ENCODE results near the gene DAZAP1. TPM values are rescaled to one million over a fixed set of nuclear protein-coding genes. Genes with fewer than 3 reads are reported as not detected.

The DAZAP1 gene
- polyA plus RNA-seq, 1 of the 3 experiments (the other 2 are of a cell fraction): 54.3 TPM

DNA sequence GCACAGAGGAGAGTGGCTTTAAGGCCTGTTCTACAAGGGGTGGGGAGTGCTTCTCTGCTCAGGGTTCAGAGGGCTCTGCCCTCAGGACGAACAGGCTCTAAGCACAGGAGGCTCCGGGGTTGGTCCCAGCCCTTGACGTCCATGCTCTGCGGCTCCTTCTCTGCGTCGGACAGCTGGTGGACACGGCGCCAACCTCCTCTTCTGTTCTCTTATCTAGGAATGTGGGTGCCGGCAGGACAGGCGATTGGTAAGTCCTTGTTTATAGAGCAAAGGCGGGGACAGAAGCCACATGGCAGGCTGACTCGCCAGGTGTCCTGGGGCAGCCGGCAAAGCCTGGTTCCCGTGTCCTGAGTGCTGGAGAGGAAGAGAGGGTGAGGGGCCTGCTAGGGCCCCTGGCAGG is 22.4 kb downstream of the DAZAP1 start:
- H3K27me3 ChIP-seq (ENCODE audit: insufficient read depth): no peaks in the 10 kb centered on the region
- H2AFZ ChIP-seq (ENCODE audit: low read depth): no peak overlapping the region
- H3K79me2 ChIP-seq (ENCODE audit: insufficient read depth): peaks cover 21% of the 10 kb centered on the region
- WGBS (ENCODE audit: low lambda C conversion rate): 92% methylated on average over 11 of the region's 14 CpGs
- no peak overlapping the region for H3K9ac ChIP-seq
- POLR2A ChIA-PET: no interaction called here
- TF ChIP-seq SIN3A (IDR thresholded peaks at IDR 0.05; ENCODE audit: borderline replicate concordance, low read depth, low read length) (no peak), FOXM1 (IDR thresholded peaks at IDR 0.05; ENCODE audit: low read depth) (no peak), RXRA (IDR thresholded peaks at IDR 0.05; ENCODE audit: borderline replicate concordance, low read depth) (no peak), POLR2AphosphoS5 (IDR thresholded peaks at IDR 0.05; ENCODE audit: low read depth, low read length) (no peak), NFIC (IDR thresholded peaks at IDR 0.05; ENCODE audit: borderline replicate concordance) (no peak), ELF1 (IDR thresholded peaks at IDR 0.05) (no peak), RCOR1 (IDR thresholded peaks at IDR 0.05; ENCODE audit: low read length) (no peak), EP300 (IDR thresholded peaks at IDR 0.05; ENCODE audit: borderline replicate concordance in 1 of 2, low read depth in 1 of 2, low read length in 1 of 2) (no peak), YY1 (IDR thresholded peaks at IDR 0.05; ENCODE audit: low read depth) (no peak), RFX5 (IDR thresholded peaks at IDR 0.05; ENCODE audit: low read length) (no peak)
- TF ChIP-seq, protein P1, sequence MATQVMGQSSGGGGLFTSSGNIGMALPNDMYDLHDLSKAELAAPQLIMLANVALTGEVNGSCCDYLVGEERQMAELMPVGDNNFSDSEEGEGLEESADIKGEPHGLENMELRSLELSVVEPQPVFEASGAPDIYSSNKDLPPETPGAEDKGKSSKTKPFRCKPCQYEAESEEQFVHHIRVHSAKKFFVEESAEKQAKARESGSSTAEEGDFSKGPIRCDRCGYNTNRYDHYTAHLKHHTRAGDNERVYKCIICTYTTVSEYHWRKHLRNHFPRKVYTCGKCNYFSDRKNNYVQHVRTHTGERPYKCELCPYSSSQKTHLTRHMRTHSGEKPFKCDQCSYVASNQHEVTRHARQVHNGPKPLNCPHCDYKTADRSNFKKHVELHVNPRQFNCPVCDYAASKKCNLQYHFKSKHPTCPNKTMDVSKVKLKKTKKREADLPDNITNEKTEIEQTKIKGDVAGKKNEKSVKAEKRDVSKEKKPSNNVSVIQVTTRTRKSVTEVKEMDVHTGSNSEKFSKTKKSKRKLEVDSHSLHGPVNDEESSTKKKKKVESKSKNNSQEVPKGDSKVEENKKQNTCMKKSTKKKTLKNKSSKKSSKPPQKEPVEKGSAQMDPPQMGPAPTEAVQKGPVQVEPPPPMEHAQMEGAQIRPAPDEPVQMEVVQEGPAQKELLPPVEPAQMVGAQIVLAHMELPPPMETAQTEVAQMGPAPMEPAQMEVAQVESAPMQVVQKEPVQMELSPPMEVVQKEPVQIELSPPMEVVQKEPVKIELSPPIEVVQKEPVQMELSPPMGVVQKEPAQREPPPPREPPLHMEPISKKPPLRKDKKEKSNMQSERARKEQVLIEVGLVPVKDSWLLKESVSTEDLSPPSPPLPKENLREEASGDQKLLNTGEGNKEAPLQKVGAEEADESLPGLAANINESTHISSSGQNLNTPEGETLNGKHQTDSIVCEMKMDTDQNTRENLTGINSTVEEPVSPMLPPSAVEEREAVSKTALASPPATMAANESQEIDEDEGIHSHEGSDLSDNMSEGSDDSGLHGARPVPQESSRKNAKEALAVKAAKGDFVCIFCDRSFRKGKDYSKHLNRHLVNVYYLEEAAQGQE (IDR thresholded peaks at IDR 0.05; ENCODE audit: low read depth, low read length): no peak
- TF ChIP-seq, protein P2, sequence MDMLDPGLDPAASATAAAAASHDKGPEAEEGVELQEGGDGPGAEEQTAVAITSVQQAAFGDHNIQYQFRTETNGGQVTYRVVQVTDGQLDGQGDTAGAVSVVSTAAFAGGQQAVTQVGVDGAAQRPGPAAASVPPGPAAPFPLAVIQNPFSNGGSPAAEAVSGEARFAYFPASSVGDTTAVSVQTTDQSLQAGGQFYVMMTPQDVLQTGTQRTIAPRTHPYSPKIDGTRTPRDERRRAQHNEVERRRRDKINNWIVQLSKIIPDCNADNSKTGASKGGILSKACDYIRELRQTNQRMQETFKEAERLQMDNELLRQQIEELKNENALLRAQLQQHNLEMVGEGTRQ (IDR thresholded peaks at IDR 0.05; ENCODE audit: borderline replicate concordance, low read depth, low read length): no peak
- TF ChIP-seq, protein P3, sequence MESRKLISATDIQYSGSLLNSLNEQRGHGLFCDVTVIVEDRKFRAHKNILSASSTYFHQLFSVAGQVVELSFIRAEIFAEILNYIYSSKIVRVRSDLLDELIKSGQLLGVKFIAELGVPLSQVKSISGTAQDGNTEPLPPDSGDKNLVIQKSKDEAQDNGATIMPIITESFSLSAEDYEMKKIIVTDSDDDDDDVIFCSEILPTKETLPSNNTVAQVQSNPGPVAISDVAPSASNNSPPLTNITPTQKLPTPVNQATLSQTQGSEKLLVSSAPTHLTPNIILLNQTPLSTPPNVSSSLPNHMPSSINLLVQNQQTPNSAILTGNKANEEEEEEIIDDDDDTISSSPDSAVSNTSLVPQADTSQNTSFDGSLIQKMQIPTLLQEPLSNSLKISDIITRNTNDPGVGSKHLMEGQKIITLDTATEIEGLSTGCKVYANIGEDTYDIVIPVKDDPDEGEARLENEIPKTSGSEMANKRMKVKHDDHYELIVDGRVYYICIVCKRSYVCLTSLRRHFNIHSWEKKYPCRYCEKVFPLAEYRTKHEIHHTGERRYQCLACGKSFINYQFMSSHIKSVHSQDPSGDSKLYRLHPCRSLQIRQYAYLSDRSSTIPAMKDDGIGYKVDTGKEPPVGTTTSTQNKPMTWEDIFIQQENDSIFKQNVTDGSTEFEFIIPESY (IDR thresholded peaks at IDR 0.05; ENCODE audit: borderline replicate concordance, low read depth): no peak
- H3K9me2 ChIP-seq: no peaks in the 10 kb centered on the region
- peaks cover 21% of the 10 kb centered on the region; the same call in 1 of the 2 replicates for H4K20me1 ChIP-seq (ENCODE audit: insufficient read depth)
- H3K4me1 ChIP-seq (ENCODE audit: control insufficient read depth in 1 of 2, insufficient read depth in 2 of 2, low read depth in 1 of 2, low read length in 1 of 2): no peaks in the 10 kb centered on the region; a peak in 1 of 4 replicates
- peaks cover 0 to 84% of the 10 kb centered on the region in 2 experiments for H3K36me3 ChIP-seq (replicated peaks in 1 of 2; ENCODE audit: control insufficient read depth in 1 of 2, insufficient read depth in 2 of 2, low read length in 1 of 2)
- H3K9me3 ChIP-seq: no peaks in the 10 kb centered on the region
- no peak for DNase-seq
- CTCF ChIA-PET: interaction anchor here (1.2 kb wide), 1 partner anchor 8 kb away, joined by 5 read pairs; no protein-coding TSS in a partner anchor
- no peak overlapping the region for H3K4me3 ChIP-seq (ENCODE audit: low read depth in 2 of 2, low read length in 1 of 2)
- no peaks in the 10 kb centered on the region for H3F3A ChIP-seq (replicated peaks; ENCODE audit: insufficient read depth)
- H3K27ac ChIP-seq (ENCODE audit: low read depth in 2 of 2, low read length in 1 of 2): no peak overlapping the region
- H3K4me2 ChIP-seq: no peak overlapping the region

Data from SK-N-SH (cell line).